HG03565 (cell line): ENCODE measurements around the gene ICE1.

Experiments
- ATAC-seq: cut with Tn5 transposase; IDR thresholded peaks from one replicate; pipeline ENCODE4 v1.9.1; 2021; ENCODE audit warnings: mild to moderate bottlenecking, moderate library complexity; ENCODE audit not compliant: unreplicated experiment

Gene ICE1

GRCh38 chr5:5532306-5533076, 110.0 kb downstream of the ICE1 start:
- no peak for ATAC-seq

GRCh38 chr5:5533927-5534326, 111.5 kb downstream of the ICE1 start:
- ATAC-seq, result no peak

DNA sequence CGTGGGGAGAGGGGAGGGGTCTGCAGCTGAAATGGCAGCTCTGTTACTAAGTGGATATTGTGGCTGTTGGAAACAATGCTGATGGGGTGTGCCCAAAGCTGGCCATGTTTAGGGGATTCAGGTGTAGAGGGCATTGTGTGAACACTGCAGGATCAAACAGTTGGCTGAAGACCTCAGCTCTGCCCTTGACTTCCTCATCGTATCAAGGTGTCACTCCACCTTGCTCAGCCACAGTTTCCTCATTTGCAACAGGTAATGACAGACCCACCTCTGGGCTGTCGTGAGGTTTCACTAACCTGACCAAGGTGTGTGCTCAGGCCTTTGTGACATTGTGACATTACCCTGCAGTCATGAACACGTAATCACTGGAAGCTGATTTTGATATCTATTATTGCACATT, 111.9 kb downstream of the ICE1 start:
- no peak for ATAC-seq

DNA sequence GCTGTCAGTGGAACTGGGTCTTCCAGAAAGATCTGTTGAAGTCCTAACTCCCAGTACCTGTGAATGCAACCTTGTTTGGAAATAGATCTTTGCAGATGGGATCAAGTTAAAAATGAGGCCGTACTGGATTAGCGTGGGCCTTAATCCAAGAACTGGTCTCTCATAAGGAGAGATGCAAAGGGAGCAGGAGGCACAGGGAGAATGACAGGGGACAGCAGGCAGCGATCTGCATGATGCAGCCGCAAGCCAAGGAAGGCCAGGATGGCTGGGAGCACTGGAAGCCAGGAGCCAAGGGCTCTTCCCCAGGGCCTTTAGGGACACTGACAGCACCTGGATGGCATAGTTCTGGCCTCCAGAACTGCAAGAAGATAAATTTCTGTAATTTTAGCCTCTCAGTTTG, 114.4 kb downstream of the ICE1 start:
- ATAC-seq, result no peak

DNA sequence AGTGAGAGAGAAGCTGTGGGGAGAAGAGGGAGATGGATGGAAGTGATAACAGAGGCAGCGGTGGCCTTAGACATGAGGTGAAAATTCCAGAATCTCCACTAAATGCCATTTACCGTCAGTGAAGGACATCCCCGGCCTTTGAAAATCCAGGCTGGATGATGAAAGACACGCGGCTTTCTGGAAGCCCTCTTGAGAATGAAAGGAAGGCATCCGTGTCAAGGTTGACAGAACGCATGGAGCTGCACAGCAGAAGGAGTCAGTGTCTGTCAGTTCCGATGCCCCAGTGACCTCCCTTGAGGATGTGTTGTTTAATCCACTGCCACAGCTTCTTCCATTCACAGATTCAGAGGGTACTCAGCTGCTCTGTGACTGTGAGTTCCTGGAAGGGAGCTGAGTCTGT, 114.9 kb downstream of the ICE1 start:
- no peak for ATAC-seq

- ATAC-seq, result no peak
Observed at GRCh38 chr5:5539590-5539989, 117.1 kb downstream of the ICE1 start.
